ENCODE data around the gene SCYL1.

The SCYL1 gene

DNA sequence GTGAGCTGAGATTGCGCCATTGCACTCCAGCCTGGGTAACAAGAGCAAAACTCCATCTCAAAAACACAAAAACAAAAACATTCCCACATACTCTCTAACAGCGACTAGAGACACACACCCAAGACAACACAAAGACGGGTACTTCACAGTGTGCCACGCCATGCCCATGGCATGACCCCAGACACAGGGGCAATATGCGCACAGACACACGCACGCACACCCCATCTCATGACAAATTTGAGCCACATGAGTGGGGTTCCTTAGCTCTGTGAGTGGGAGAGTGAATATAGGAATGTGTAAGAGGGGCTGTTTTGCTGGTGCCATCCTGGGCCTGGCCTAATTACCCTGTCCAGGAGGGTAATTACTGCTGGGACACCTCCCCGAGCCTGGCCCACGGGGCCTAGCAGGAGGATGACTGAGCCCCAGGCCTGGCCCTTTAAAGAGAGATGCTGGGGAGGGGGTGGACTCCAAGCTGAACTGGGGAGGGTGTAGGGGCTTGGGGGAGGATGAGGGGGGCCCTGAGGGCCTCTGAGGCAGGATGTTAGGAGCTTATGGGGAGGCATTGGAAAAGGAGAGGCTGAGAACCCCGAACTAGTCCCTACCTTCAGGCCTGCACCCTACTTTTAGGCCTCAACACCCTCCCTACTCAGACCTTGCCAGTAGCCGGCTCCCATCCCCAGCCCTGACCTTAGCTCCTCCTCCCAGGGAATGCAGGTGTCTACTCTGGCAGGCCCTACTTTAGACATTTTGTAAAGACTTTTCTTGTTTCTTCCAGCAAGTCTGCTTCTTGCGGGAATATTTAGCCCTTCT, 31.8 kb downstream of the SCYL1 start:
- H3K9ac ChIP-seq (ENCODE audit: low read length): no peak overlapping the region
- H3K4me2 ChIP-seq (ENCODE audit: low read length): no peak overlapping the region
- H3K27ac ChIP-seq (ENCODE audit: low read depth, low read length, poor library complexity, severe bottlenecking): no peak overlapping the region
- no peaks in the 10 kb centered on the region for H4K20me1 ChIP-seq (ENCODE audit: insufficient read depth, low read length)
- no peaks in the 10 kb centered on the region for H3K79me2 ChIP-seq (ENCODE audit: insufficient read depth, low read length)
- no peaks in the 10 kb centered on the region for H3F3A ChIP-seq (ENCODE audit: insufficient read depth, low read length)
- no peaks in the 10 kb centered on the region for H3K9me2 ChIP-seq (ENCODE audit: low read depth, low read length)
- TF ChIP-seq CTCF (IDR thresholded peaks at IDR 0.05; ENCODE audit: low read length) (no peak), EZH2 (IDR thresholded peaks at IDR 0.05; ENCODE audit: borderline replicate concordance, low read length) (no peak)
- H3K4me1 ChIP-seq (ENCODE audit: insufficient read depth, low read length, severe bottlenecking): peaks cover 20% of the 10 kb centered on the region
- H2AFZ ChIP-seq (ENCODE audit: low read length): no peak overlapping the region
- no peaks in the 10 kb centered on the region for H3K36me3 ChIP-seq (ENCODE audit: insufficient read depth, low read length)
- H3K9me3 ChIP-seq (ENCODE audit: low read length): no peaks in the 10 kb centered on the region
- H3K4me3 ChIP-seq (ENCODE audit: low read depth, low read length, poor library complexity, severe bottlenecking): no peak overlapping the region
- peaks cover 11% of the 10 kb centered on the region; the same call in 1 of the 2 replicates for H3K27me3 ChIP-seq (ENCODE audit: insufficient read depth, low read length)

- TF ChIP-seq EZH2 (IDR thresholded peaks at IDR 0.05; ENCODE audit: borderline replicate concordance, low read length) (no peak), CTCF (IDR thresholded peaks at IDR 0.05; ENCODE audit: low read length) (no peak)
- Histone ChIP-seq H3K27me3 (ENCODE audit: insufficient read depth, low read length) (peaks cover 11% of the 10 kb centered on the region; the same call in 1 of the 2 replicates), H3K27ac (ENCODE audit: low read depth, low read length, poor library complexity, severe bottlenecking) (no peak overlapping the region), H3F3A (ENCODE audit: insufficient read depth, low read length) (no peaks in the 10 kb centered on the region), H4K20me1 (ENCODE audit: insufficient read depth, low read length) (no peaks in the 10 kb centered on the region), H3K36me3 (ENCODE audit: insufficient read depth, low read length) (no peaks in the 10 kb centered on the region), H3K4me1 (ENCODE audit: insufficient read depth, low read length, severe bottlenecking) (peaks cover 13% of the 10 kb centered on the region), H3K9ac (ENCODE audit: low read length) (no peak overlapping the region), H2AFZ (ENCODE audit: low read length) (no peak overlapping the region), H3K4me3 (ENCODE audit: low read depth, low read length, poor library complexity, severe bottlenecking) (peak overlapping the region; percentile 39), H3K4me2 (ENCODE audit: low read length) (no peak overlapping the region), H3K79me2 (ENCODE audit: insufficient read depth, low read length) (no peaks in the 10 kb centered on the region), H3K9me2 (ENCODE audit: low read depth, low read length) (no peaks in the 10 kb centered on the region), H3K9me3 (ENCODE audit: low read length) (no peaks in the 10 kb centered on the region)
These were observed 32.6 kb downstream of the SCYL1 start for GRCh38 chr11:65557280-65558001.

DNA sequence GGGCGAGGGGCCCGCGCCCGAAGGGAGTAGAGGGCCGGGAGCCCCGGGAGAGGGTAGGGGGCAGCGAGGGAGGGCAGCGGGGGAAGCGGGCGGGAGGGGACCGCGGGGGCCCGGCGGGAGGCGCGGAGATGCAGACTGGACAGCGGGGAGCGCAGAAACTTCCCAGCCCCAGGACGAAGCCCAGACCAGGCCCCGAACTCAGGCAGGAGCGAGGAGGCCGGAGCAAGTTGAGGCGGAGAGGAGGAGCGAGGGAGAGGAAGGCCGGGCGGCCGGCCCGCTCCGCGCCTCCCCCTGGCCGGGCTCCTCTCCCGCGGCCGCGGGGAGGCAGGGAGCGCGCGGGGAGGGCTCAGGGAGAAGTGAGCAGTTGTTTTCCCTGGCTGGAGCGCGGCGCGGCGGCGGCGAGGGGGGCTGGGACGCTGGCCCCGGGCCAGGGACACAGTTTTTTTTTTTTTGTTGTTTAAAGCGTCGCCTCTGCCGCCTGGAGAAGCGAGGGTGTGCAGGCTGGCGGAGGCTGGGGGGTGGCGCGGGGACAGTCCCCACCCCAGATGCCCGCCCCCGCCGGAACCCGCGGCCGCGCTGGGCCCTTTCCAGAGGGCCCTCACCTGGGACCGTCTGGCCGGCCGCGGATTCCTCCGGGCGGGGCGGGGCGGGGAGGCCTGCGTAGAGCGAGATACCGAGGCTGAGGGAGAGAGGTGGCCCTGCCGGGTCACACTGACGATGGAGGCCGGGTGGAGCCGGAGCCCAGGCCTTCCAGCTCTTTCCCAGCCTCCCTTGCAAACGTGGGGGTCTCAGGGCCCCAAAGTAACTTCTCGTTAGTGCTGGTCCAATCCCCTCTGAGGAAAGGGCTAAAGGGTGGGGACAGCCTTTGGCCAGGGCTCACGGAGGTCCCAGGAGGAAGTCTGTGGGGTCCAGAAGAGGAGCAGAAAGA, 33.4 kb downstream of the SCYL1 start, which contains the start of gene LTBP3:
LTBP3 (minus strand) TSS at position 358 of the 928 bp plus-strand sequence. CDS start 400 bp downstream, outside the sequence.
- Histone ChIP-seq H3K4me1 (ENCODE audit: insufficient read depth, low read length, severe bottlenecking) (peaks cover 12% of the 10 kb centered on the region), H3K9ac (ENCODE audit: low read length) (peak within 1 kb of the TSS; percentile 13; the same call in 1 of the 2 replicates)

More for the DNA sequence above, 33.4 kb downstream of the SCYL1 start, which contains the start of gene LTBP3:
- Histone ChIP-seq H3F3A (ENCODE audit: insufficient read depth, low read length) (no peaks in the 10 kb centered on the region), H3K4me3 (ENCODE audit: low read depth, low read length, poor library complexity, severe bottlenecking) (peak within 1 kb of the TSS; percentile 39), H3K27me3 (ENCODE audit: insufficient read depth, low read length) (peaks cover 12% of the 10 kb centered on the region; the same call in 1 of the 2 replicates), H3K9me3 (ENCODE audit: low read length) (no peaks in the 10 kb centered on the region), H3K36me3 (ENCODE audit: insufficient read depth, low read length) (no peaks in the 10 kb centered on the region), H3K4me2 (ENCODE audit: low read length) (peak within 1 kb of the TSS; percentile 73), H3K9me2 (ENCODE audit: low read depth, low read length) (no peaks in the 10 kb centered on the region), H2AFZ (ENCODE audit: low read length) (no peak within 1 kb of the TSS), H3K27ac (ENCODE audit: low read depth, low read length, poor library complexity, severe bottlenecking) (no peak within 1 kb of the TSS), H4K20me1 (ENCODE audit: insufficient read depth, low read length) (no peaks in the 10 kb centered on the region), H3K79me2 (ENCODE audit: insufficient read depth, low read length) (no peaks in the 10 kb centered on the region)
- TF ChIP-seq EZH2 (IDR thresholded peaks at IDR 0.05; ENCODE audit: borderline replicate concordance, low read length): no peak
- no peak for TF ChIP-seq CTCF (IDR thresholded peaks at IDR 0.05; ENCODE audit: low read length)
